HUES64 (cell line): ENCODE results near the gene RAB44.
"Not testable (repeated sequence)": the region's sequence is repeated elsewhere in the genome, so short reads cannot be mapped to it uniquely, and the experiment has no call there.

Experiments
- H3K27ac ChIP-seq: 2 replicates; pipeline ENCODE4 v1.7.0; 2013; ENCODE audit warnings: low read depth, low read length, inconsistent platforms
- H3K27me3 ChIP-seq: 2 replicates; pipeline ENCODE4 v1.6.1; 2013; ENCODE audit warnings: mild to moderate bottlenecking, low read length; ENCODE audit not compliant: insufficient read depth
- H3K36me3 ChIP-seq: 2 replicates; pipeline ENCODE4 v1.6.1; 2013; ENCODE audit warnings: mild to moderate bottlenecking, low read length; ENCODE audit not compliant: insufficient read depth
- H3K4me1 ChIP-seq: 2 replicates; pipeline ENCODE4 v1.6.1; 2013; ENCODE audit warnings: mild to moderate bottlenecking, low read length, moderate library complexity; ENCODE audit not compliant: insufficient read depth
- H3K4me3 ChIP-seq: 2 replicates; pipeline ENCODE4 v1.5.1; 2013; ENCODE audit warnings: mild to moderate bottlenecking, low read length, moderate library complexity
- H3K9ac ChIP-seq: 2 replicates; pipeline ENCODE4 v1.6.1; 2013; ENCODE audit warnings: mild to moderate bottlenecking, low read depth, low read length
- H3K9me3 ChIP-seq: 2 replicates; pipeline ENCODE4 v1.6.1; 2013; ENCODE audit warnings: low read depth, low read length; ENCODE audit not compliant: insufficient read depth
- WGBS: fragments of 150-250, 120-280 bp; methylation state at CpG from one replicate; pipeline ENCODE4 v1.1.7; 2013; ENCODE audit warnings: missing lambda C conversion rate; 5-methylcytosine and 5-hydroxymethylcytosine counted together

Gene RAB44

DNA sequence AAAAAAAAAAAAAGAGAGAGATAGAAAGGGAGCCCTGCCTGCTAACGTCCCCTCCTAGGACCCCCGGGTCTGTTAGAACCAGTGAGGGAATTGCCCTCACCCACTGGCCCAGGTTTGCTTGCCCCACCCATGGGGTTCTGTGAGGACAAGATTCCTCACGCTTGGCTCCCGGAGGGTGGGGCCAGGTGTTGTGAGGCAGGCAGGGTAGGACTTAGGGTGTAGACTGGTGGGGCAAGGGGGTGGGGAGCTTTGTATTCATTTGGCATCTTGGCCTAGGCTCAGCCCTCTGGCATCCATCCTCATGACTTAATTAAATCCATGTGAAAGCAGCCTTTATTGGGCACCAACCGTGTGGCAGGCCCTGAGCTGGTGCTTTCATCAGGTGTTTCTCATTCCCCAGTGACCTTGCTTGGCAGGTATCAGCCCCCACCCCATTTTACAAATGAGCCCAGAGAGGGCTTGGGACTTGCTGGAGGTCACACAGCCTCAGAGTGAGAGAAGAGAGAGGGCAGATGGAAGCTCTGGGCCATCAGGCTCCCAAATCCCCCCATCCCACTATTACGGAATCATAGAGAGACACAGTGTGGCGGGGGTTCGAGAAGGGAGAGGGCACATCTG is 19.0 kb downstream of the RAB44 start:
- Histone ChIP-seq H3K9ac (no peak overlapping the region), H3K4me1 (no peaks in the 10 kb centered on the region), H3K4me3 (no peak overlapping the region), H3K36me3 (no peaks in the 10 kb centered on the region), H3K27me3 (no peaks in the 10 kb centered on the region), H3K27ac (no peak overlapping the region), H3K9me3 (no peaks in the 10 kb centered on the region)
- WGBS, result 91% methylated on average over 8 of the region's 8 CpGs

- 80% methylated on average over 13 of the region's 13 CpGs for WGBS
- Histone ChIP-seq H3K36me3 (no peaks in the 10 kb centered on the region), H3K9ac (no peak overlapping the region)
Observed at GRCh38 chr6:36717231-36717825, 19.7 kb downstream of the RAB44 start.

GRCh38 chr6:36717871-36718540 is 20.4 kb downstream of the RAB44 start:
- Histone ChIP-seq H3K27me3 (no peaks in the 10 kb centered on the region), H3K27ac (no peak overlapping the region), H3K36me3 (no peaks in the 10 kb centered on the region), H3K9ac (no peak overlapping the region), H3K4me3 (no peak overlapping the region), H3K9me3 (no peaks in the 10 kb centered on the region), H3K4me1 (no peaks in the 10 kb centered on the region)
- WGBS, result 92% methylated on average over 12 of the region's 12 CpGs

More at GRCh38 chr6:36717231-36717825, 19.7 kb downstream of the RAB44 start:
- Histone ChIP-seq H3K9me3 (no peaks in the 10 kb centered on the region), H3K27ac (no peak overlapping the region), H3K27me3 (no peaks in the 10 kb centered on the region), H3K4me1 (no peaks in the 10 kb centered on the region), H3K4me3 (no peak overlapping the region)

DNA sequence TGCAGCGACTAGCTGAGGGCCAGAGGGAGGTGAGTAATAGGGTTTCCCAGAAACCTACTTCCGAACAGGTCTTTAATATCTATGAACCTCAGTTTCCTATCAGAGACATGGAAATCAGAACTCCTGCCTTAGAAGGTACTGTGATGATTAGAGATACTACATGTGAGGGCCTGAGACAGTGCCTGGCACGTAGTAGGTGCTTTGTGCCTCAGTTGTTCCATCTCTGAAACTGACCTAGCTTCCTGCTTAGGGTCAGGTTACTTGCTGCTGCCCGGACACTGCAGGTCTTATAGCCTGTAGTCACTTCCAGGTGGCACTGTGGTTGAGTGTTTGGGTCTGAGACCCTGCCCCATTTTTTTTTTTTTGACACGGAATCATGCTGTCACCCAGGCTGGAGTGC is 20.9 kb downstream of the RAB44 start:
- H3K4me1 ChIP-seq, result no peaks in the 10 kb centered on the region
- H3K9me3 ChIP-seq, result no peaks in the 10 kb centered on the region
- no peak overlapping the region for H3K27ac ChIP-seq
- no peaks in the 10 kb centered on the region for H3K27me3 ChIP-seq
- no peak overlapping the region for H3K4me3 ChIP-seq
- H3K36me3 ChIP-seq, result no peaks in the 10 kb centered on the region
- WGBS, result 88% methylated on average over 5 of the region's 5 CpGs
- no peak overlapping the region for H3K9ac ChIP-seq

DNA sequence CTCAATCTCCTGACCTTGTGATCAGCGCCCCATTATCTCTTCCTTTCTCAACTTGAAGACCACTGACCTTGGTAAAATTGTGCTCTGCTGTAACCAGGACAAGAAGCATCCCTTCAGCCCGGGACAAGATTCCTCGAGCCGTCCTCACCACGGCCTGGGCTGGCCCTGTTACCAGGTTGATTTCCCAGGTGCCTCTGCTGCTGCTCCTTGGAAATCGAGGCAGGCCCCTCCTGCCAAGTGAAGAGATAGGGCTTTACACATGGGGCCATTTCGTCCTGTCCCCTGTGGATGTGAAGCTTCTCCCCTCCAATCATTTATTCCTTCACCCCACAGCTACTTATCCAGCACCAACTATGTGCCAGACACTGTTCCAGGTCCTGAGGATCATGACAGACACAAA is 21.5 kb downstream of the RAB44 start:
- no peaks in the 10 kb centered on the region for H3K36me3 ChIP-seq
- no peak overlapping the region for H3K4me3 ChIP-seq
- H3K9me3 ChIP-seq, result no peaks in the 10 kb centered on the region
- H3K4me1 ChIP-seq, result no peaks in the 10 kb centered on the region
- H3K27me3 ChIP-seq, result no peaks in the 10 kb centered on the region
- no peak overlapping the region for H3K9ac ChIP-seq
- H3K27ac ChIP-seq, result no peak overlapping the region
- WGBS, result 90% methylated on average over 7 of the region's 7 CpGs

DNA sequence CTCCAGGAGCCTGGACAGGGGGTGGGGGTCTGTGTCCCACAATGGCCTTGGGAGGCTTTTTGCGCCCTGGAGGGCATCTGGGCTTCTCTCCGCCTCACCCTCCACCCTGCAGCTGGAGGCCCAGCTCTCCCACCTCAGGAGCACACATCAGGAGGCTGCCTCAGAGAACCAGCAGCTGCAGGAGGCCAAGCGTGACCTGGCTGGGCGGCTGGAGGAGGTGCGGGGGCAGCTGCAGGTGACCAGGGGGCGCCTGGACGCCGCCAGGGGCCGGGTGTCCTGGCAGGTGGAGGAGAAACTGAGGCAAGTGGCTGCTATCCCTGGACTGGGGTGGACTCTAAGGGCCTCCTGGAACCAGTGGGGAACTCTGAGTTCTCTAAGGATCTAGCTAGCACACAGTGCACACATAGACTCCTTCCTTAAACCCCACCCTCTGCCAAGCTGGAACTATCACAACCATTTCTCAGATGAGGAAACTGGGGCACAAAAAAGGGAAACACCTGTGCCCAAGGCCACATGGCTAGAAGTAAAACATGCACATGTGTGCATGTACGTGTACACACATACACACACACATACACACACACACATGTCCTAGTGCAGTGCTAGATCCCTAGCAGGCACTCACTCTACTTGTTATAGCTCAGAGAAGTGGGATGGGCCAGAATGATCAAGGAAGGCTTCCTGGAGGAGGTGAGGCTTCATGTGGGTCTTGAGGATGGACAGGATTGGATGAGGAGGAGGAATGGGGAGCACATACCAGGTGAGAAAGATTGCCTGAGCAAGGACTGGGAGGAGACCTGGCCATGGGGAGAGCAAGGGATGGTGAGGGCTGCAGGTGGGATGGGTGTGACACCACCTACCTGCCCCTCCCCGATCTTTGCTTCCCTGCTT is 22.9 kb downstream of the RAB44 start:
- 90% methylated on average over 11 of the region's 11 CpGs for WGBS

GRCh38 chr6:36721369-36722140 is 23.9 kb downstream of the RAB44 start:
- no peaks in the 10 kb centered on the region for H3K9me3 ChIP-seq
- H3K27me3 ChIP-seq, result no peaks in the 10 kb centered on the region
- H3K4me3 ChIP-seq, result no peak overlapping the region
- H3K36me3 ChIP-seq, result no peaks in the 10 kb centered on the region
- H3K4me1 ChIP-seq, result no peaks in the 10 kb centered on the region
- 90% methylated on average over 15 of the region's 15 CpGs for WGBS
- no peak overlapping the region for H3K9ac ChIP-seq
- H3K27ac ChIP-seq, result no peak overlapping the region

More for the DNA sequence above, 22.9 kb downstream of the RAB44 start:
- H3K4me1 ChIP-seq, result no peaks in the 10 kb centered on the region
- H3K36me3 ChIP-seq, result no peaks in the 10 kb centered on the region
- no peak overlapping the region for H3K4me3 ChIP-seq
- H3K27me3 ChIP-seq, result no peaks in the 10 kb centered on the region
- H3K9ac ChIP-seq, result no peak overlapping the region
- H3K9me3 ChIP-seq, result no peaks in the 10 kb centered on the region
- no peak overlapping the region for H3K27ac ChIP-seq

DNA sequence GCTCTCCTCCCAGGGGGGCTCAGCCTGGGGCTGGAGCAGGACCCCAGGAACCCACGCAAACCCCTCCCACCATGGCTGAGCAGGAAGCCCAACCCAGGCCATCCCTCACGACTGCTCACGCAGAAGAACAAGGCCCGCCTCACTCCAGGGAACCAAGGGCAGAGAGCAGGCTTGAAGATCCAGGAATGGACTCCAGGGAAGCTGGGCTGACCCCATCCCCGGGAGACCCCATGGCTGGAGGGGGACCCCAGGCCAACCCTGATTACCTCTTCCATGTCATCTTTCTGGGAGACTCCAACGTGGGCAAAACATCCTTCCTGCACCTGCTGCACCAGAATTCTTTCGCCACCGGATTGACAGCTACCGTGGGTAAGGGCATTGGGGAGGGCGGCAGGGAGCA is 24.7 kb downstream of the RAB44 start:
- Histone ChIP-seq H3K9ac (no peak overlapping the region), H3K9me3 (no peaks in the 10 kb centered on the region), H3K4me3 (no peak overlapping the region), H3K36me3 (no peaks in the 10 kb centered on the region), H3K27ac (no peak overlapping the region), H3K4me1 (no peaks in the 10 kb centered on the region), H3K27me3 (no peaks in the 10 kb centered on the region)
- 90% methylated on average over 10 of the region's 10 CpGs for WGBS

DNA sequence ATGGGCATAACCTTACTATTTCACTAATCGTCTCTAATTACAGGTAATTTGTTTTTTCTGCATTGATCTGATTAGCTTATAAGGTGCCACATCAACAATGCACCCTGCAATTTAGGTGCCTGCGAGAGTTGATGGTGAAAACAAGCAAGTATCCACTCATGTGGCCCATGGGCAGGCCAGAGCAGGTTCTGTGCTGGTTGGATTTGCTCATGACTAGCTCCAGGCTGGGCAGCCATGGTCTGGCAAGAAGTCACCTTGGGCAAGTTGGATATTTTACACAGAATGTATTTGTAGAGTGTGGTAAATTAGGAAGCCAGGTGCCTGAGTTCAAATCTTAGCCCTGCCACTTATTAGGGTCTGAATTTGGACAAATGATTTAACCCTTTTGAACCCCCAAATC is 25.3 kb downstream of the RAB44 start:
- Histone ChIP-seq H3K4me1 (no peaks in the 10 kb centered on the region), H3K4me3 (no peak overlapping the region), H3K27me3 (no peaks in the 10 kb centered on the region), H3K9me3 (no peaks in the 10 kb centered on the region), H3K36me3 (no peaks in the 10 kb centered on the region), H3K9ac (no peak overlapping the region), H3K27ac (no peak overlapping the region)
- 96% methylated on average over 2 of the region's 2 CpGs for WGBS

- not testable (repeated sequence) for H3K27me3 ChIP-seq, H3K9ac ChIP-seq, H3K4me1 ChIP-seq, H3K36me3 ChIP-seq, H3K27ac ChIP-seq, H3K4me3 ChIP-seq, H3K9me3 ChIP-seq
- WGBS, result 96% methylated on average over 3 of the region's 4 CpGs
Observed at GRCh38 chr6:36723992-36724391, 26.4 kb downstream of the RAB44 start.
